Stimulated activated CD8-positive, alpha-beta memory T cell treated with anti-CD3 and anti-CD28 coated beads, Interleukin-2, amount 100 ng/mL, for 1 hour (primary cell): ENCODE measurements around the gene SLC16A8.
"Not testable (repeated sequence)": the region's sequence is repeated elsewhere in the genome, so short reads cannot be mapped to it uniquely, and the experiment has no call there.

Experiments
- DNase-seq, 2 donors: peaks; one replicate each; pipeline ENCODE4 v3.0.0-alpha.2; 2020; ENCODE audit warnings: low read depth in 2 of 2

SLC16A8 gene

DNA sequence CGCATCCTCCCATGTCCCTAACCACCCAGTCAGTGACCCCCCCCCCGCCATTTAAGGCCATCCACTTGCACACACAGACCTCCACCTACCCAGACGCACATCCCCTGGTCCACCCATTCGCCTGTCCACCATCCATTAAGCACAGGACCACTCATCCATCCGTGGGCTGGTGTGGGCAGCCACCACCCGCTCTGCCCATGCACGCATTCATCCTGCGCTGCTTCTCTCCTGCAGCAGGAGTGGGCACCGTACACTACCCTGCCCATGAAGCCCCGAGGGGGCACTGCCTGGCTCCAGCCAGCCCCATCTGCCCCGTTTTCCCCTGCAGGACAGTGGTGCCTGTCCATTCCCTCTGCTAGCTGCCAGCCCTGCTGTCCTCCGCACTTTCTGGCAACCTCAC, 3.9 kb upstream of the SLC16A8 start:
- no peak for DNase-seq

DNA sequence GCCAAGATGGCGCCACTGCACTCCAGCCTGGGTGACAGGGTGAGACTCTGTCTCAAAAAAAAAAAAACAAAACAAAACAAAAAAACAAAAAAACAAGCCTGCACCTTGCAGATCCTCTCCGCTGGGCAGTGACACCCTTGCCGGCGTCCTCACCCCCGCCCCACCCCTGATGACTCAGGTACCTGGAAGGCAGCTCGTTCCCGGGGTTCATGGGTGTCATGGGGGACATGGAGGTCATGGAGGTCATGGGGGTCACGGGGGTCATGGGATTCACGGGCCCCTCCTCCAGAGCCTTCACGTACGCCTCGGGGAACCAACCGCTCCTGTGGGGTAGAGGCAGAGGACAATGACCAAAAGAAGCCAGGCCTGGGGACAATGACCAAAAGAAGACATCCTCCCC, 3.0 kb upstream of the SLC16A8 start:
- DNase-seq, result no peak

DNA sequence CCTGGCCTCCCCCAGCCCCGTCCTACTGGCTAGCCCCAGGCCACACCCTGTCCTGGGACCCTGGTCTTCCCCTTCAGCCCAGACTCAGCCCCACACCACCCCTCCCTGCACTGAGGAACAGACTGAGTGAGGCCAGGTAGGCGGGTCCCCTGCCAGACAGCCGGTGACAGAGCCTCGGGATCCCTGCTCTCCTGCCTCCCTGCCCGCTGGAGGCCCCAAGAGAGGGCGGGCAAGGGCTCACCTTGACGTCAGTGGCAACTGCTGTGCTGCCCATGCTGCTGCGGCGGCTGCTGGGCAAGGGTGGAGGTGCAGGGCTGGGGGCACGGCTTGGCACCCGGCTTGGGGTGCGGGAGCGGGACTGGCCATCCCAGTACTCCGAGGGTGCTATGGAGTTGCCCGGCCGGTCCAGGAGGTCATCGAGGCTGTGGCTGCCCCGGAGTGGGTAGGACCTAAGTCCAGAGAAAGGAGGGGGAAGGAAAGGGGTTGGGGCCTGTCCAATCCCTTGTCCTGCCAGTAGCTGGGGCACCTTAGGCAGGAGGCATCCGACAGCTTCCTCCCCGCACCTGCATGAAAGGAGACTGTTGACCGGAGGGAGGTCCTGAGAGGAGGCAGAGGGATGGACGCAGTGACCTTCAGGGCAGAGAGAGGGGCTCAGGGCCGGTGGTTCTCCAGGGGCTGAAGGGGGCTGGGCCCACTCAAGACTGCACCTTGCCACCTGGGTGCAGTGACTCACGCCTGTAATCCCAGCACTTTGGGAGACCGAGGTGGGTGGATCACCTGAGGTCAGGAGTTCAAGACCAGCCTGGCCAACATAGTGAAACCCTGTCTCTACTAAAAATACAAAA, 2.2 kb upstream of the SLC16A8 start:
- no peak for DNase-seq

DNA sequence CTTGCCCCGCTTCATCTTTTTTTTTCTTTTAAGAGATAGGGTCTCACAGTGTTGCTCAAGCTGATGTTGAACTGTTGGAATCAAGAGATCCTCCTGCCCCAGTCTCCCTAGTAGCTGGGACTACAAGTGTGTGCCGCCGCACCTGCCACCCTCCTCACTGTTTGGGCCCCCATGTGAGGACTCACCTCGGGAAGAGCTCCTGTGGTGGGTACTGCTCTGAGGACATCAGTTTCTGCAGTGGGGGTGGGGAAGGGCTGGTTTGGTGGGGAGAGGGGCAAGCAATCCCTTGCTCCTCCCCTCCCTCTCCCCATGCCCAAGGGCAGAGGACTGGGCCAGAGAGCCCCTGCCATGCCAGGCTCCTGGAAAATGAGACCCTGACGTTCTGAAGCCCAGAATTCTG, 1.5 kb upstream of the SLC16A8 start:
- no peak for DNase-seq

DNA sequence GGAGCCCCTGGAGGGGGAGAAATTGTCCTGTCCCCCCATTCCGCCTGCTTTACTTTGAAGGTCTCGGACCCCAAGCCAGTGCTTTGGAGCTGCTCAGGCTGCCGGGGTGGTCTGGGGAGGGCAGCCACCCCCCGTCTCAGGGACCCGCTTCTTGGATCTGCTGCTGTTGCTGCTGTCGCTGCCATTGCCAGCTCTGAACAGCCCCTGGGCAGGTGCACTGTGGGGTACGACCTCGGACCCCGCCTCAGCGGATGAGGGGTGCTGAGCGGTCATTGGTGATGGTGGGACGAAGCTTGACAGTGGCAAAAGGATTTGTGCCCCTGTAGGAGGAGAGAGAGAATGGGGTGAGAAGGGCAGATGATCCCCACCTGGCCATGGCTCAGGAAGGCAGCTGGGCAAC, 1.1 kb upstream of the SLC16A8 start:
- DNase-seq, result no peak

DNA sequence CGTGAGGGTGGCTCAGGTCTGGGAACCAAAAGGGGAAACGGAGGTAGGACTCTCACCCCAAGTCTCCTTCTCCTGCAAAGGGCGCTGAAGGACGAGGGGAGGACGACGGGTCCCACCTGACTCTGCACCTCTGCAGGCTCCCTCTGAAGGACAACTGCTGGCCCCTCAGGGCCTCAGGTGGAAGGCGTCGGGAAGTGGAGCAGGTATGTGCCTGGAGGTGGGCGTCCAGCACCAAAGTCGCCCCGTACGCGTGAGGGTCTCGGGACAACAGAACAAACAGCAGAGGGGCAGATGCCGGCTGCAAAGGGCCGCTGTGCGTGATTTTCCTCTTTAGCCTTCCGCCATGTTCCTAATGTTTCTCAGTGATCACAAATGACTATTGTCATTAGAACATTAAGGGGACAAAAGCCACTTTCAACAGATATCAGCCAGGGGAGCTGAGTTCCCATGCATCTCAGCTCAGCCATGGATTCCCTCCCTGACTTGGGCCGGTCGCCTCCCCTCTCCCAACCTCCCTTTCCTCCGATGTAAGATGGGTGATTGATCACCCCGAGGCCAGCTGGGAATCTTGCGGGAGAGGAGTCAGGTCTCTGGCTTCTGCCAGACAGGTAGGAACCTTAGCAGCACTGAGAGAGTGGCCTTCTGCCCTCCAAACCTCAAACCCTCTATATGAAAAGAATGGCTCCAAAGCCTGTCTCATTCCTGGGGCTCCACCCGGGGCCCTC, 836 bp downstream of the SLC16A8 start:
- no peak for DNase-seq

DNA sequence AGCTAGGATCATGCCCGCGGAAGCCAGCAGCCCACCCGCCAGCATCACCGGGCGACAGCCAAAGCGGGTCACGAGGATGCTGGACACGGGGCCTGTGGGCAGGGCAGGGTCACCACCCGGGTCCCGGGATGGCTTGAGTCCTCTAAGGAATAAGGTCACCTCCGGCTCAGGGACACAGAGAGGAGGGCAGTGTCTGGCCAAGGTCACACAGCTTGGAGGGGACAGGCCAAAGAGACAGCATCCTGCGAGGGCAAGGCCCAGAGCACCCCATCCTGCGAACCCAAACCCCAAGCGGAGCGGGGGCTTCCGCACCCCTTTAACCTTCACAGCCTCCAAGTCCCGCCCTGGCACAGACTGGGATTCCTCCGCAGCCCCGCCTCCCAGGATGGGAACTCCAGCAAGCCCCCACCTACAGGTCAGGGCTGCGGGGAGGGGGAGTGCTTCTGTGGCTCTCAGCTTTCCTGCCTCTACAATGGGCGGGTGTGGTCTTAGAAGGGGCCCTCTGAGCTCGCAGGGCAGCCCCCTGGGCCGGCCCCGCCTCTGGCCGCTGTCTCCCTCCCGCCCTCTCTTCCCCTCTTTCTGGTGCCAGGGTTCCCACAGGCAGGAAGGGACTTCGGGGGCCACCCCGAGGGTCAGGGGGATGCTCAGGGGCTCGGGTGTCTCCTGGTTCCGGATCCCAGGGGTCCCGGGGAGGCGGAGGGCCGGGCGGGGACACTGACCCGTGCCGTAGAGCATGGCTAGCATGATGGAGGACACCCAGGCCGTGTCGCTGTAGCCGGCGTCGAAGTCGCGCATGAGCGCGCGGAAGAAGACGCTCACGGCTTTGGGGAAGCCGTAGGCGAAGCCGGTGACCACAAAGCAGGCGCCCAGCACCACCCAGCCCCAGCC, 1.8 kb downstream of the SLC16A8 start:
- DNase-seq, result no peak

DNA sequence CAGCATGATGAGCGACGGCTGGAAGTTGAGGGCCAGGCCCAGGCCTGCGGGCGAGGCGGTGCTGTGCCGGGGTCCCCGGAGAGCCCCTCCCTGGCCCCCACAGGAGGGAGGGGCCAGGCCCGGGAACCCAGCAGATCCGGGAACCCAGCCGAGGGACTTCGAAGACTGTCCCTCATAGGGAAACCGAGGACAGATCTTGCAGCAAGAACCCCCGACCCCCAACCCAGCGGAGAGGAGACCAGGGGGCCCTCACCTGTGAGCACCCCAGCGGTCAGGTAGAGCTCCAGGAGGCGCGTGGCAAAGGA, 2.4 kb downstream of the SLC16A8 start:
- DNase-seq, result no peak

DNA sequence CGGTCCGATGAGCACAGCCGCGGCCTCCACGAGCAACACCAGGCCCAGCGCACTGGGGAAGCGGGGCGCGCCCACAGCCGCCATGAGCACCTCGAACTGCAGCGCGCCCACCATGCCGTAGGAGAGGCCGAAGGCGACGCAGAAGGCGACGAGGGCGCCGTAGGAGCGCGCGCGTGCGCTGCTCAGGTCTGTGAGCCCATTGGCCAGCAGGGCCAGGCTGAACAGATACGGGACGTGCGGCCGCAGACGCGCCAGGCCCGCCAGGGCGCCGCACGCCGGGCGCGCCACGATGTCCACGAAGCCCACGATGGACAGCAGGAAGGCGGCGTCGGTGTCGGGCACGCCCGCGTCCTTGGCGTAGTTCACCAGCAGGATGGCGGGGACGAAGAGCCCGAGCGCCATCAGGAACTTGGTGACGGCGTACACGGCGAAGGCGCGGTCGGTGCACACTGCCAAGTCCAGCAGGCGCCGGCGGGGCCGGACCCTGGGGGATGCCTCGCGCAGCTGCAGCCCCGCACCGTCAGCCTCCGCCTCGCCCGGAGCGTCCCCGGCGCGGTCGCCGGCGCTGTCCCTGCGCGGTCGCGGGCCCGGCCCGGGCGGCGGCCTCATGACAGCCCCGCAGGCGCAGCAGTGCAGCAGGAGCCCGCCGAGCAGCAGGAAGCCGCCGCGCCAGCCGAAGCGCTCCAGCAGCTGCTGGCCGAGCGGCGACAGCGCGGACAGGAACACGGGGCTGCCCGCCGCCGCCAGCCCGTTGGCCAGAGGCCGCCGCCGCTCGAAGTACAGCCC, 2.9 kb downstream of the SLC16A8 start:
- DNase-seq, result no peak

DNA sequence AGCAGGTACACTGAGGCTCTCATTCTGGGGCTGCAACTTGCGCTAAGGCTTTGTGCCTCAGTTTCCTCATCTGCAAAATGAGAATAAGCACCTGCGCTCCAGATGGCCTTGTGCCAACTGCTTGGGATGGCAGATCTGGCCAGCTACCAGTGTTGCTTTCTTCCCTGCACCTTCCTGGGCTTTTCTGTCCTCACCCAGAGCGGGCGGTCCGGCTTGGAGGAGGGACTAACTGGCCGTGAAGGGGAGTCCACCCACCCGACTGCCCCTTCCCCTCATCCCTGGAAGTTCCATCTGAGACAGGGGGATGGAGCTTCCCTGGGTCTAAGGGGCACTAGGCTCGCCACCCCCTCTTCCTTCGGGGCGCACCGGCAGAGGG, 3.5 kb downstream of the SLC16A8 start:
- no peak for DNase-seq

DNA sequence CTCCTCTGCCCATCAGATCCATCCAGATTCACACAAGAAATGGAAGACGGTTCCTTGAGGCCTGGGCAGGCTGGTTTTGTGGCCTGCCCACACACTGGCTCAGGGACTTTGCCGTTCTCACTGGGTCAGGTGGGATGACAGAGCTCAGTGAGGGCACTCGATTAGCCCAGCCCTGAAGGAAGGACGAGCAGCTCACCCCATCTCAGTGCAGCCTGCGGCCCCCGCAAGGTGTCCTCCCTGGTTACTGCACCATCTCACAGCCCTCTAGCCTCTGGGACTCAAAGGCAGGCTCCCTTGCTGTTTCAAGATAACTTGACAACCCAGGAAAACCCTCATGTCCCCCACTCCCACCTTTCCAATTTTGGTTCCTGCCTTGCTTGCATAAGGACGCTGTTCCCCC, 4.2 kb downstream of the SLC16A8 start:
- no peak for DNase-seq

DNA sequence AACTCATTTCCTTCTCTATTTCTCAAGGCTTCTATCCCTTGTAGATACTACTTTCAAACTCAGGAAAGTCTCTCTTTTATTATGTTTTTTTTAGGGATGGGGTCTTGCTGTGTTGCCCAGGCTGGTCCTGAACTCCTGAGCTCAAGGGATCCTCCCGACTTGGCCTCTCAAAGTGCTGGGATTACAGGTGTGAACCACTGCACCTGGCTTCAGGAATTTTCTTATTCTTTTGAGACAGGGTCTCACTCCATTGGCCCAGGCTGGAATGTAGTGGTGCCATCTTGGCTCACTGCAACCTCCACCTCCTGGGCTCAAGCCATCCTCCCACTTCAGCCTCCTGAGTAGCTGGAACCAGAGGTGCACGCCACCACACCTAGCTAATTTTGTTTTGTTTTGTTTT, 4.8 kb downstream of the SLC16A8 start:
- DNase-seq, result not testable (repeated sequence)

DNA sequence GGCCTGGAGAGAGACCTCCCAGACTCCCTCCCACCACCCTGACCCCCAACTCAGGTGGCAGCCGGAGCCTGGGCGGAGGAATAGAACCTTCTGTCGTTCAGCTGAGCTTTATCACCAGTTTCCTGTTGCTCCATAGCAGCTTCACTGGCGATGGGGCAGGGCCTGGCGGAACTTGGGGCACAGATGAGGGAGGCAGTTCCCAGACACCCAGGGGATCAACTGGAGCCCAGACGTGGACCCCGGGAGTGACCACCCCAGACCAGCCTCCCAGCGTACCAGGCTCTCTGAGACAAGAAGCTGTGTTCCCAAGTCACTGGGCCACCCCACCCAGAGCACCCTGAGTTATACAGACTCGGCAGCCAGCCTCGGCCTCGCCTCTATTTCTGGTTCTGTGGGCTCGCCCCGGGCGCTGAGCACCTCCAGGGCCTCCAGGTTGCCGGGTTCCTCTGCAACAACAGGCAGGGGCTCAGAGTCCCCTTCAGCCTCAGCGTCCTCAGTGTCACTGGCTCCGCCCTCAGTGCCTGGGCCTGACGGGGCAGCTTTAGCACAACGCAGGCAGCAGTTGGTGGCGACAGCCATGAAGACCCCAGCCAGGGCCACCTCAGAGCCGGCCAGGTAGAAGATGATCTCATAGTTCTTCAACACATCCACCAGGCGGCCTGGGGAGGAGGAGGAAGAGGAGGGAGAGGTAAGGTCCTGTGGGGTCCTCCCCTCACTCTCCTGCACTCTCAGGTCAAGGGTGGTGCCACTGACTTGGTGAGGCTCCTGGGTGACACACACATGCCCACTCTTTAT, 5.7 kb downstream of the SLC16A8 start:
- DNase-seq, result no peak

DNA sequence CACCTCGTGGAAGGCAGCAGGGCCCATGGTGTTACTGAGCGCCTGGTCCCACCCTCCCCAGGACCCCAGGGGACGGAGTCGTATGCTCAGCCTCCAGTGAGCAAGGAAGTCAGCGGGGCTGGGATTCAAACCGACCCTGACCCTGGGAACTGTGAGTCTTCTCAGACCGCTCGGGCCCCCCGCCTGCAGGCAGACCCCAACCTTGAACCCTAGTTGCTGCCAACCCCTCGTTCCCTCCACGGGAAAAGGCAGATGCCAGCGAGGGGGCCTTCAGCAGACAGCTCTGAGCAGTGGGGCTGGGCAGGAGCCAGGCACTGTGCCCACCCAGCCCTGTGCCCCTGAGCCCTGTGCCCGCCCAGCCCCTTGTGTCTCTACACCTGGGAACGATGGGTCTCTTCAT, 6.4 kb downstream of the SLC16A8 start:
- DNase-seq, result no peak

DNA sequence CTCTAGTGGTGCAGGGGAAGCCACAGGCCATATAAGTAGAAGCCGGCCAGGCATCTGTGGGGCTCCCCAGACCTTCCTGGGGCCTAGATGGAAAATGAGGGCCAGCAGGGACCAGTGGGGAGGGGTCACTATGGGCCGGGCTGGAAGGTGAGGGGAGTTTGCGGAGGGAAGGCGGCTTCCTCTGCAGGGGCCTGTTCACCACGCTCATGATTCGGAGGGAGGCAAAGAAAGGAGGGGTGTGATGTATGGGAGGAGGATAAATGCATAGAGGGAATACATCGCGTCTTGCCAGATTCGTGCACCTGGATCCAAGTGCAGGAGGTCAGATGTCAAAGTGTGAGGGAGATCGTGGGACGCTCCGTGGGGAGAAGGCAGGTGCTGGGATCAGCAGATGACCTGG, 6.9 kb downstream of the SLC16A8 start:
- DNase-seq, result no peak

DNA sequence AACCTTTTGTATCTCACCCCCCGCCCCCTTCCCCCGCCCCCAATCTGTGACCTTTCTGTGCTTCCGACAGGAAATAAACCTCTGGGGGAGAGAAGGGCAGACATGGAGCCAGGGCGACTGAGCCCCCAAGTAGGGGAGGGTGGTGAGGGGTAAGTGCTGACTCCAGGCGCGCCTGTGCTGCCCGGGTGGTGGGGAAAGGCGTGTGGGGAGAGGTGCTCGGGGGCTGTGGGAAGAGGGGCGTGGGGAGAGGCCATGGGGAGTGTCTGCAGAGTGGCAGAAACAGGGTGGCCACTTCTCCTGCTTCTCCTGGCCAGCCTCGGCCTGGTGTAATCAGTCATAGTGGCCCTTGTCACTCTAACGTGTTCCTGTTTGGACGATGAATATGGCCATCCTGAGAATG, 8.0 kb downstream of the SLC16A8 start:
- no peak for DNase-seq

DNA sequence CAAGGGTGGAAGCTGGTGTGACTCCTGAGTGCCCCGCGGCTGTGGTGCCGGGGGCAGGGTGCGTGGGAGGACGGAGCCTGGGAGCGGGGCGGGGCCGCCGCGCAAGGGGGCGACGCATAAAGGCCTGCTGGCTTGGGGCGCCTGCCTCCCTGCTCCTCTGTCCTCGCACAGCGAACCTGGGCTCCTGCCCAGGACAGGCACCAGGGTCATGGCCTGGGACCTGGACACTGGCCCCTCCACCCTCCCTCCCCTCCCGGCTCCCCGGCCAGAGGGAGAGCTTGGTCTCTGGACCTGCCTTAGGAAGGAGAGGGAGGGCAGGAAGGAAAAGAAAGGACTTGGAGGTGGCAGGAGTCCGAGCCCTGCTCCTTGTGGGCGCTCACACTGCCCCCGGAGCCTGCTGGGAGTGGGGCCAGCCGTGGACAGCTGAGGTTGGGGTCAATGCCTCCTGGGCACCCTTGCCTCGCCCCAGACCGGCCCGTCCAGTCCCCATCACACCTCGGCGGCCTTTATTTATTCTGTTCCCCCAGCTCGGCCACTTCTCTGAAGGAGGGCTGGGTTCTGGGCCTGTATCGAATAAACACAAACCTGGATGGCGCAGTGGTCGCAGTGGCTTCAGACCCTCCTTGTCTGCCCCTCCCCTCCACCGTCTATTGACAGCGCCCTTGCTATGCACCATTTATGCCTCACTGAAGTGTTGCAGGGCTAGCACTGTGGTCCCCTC, 8.7 kb downstream of the SLC16A8 start:
- no peak for DNase-seq

DNA sequence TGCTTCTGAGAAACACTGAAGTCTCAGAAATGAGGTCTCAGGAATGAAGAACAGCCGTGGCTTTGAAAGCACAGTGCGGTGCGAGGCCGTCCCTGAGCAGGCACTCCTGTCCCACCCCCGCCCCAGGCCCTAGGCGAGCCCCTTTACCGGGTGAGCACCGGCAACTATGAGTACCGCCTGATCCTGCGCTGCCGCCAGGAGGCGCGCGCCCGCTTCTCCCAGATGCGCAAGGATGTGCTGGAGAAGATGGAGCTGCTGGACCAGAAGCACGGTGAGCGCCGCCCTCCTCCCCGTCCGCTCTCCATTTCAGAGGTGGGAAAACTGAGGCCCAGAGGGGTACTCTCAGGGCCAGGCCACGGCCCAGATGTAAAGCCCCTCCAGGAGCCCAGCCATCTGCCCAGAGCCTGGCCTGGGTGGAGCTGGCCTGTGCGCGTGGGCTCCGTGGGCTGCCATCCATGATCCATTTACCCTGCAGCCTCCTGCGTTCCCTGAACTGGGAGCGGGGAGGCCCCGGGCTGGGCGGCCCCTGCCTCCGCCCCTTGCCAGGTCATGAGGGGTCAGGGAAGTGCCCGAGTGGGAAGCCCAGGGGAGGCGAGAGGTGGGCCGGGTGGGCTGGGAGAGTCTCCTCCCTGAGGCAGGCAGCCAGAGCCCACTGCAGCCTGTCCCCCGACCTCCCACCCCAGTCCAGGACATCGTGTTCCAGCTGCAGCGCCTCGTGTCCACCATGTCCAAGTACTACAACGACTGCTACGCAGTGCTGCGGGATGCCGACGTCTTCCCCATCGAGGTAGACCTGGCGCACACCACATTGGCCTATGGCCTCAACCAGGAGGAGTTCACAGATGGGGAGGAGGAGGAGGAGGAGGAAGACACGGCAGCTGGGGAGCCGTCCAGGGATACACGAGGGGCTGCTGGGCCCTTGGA, 9.5 kb downstream of the SLC16A8 start:
- no peak for DNase-seq
